Neural cell (in vitro differentiated cells): ENCODE results near the gene TDRD15. TPM values are rescaled to one million over a fixed set of nuclear protein-coding genes. Genes with fewer than 3 reads are reported as not detected.

Source experiments
- H2AFZ ChIP-seq: fragments of 200-600, 300-800 bp; sonication (generic), shearing (Covaris generic); 2 replicates; pipeline ENCODE4 v1.6.0; 2014; ENCODE audit warnings: low read depth, mild to moderate bottlenecking, antibody characterized with exemption, low read length, moderate library complexity
- H3F3A ChIP-seq: fragments of 200-600 bp; shearing (Covaris generic); 2 replicates; pipeline ENCODE4 v1.6.1; 2016; ENCODE audit warnings: mild to moderate bottlenecking, moderate library complexity, mixed read lengths, antibody characterized with exemption, low read length; ENCODE audit not compliant: insufficient read depth, poor library complexity, severe bottlenecking
- H3K27ac ChIP-seq: fragments of 200-600, 300-800 bp; sonication (generic), shearing (Covaris generic); 2 replicates; pipeline ENCODE4 v1.5.1; 2014; ENCODE audit warnings: mild to moderate bottlenecking, low read length, moderate library complexity
- H3K27me3 ChIP-seq: fragments of 300-800, 200-600 bp; sonication (generic), shearing (Covaris generic); 2 replicates; pipeline ENCODE4 v1.6.0; 2014; ENCODE audit warnings: mild to moderate bottlenecking, low read depth, low read length, moderate library complexity; ENCODE audit not compliant: insufficient read depth
- H3K36me3 ChIP-seq: fragments of 300-800, 200-600 bp; sonication (generic), shearing (Covaris generic); 2 replicates; pipeline ENCODE4 v1.5.1; 2014; ENCODE audit warnings: mild to moderate bottlenecking, antibody characterized with exemption, low read length, moderate library complexity; ENCODE audit not compliant: insufficient read depth
- H3K4me2 ChIP-seq: fragments of 300-800, 200-600 bp; sonication (generic), shearing (Covaris generic); 2 replicates; pipeline ENCODE4 v1.6.0; 2014; ENCODE audit warnings: mild to moderate bottlenecking, low read length
- H3K4me3 ChIP-seq: fragments of 300-800, 200-600 bp; sonication (generic), shearing (Covaris generic); 2 replicates; pipeline ENCODE4 v1.5.1; 2014; ENCODE audit warnings: mild to moderate bottlenecking, low read length, moderate library complexity
- H3K79me2 ChIP-seq: fragments of 200-600 bp; shearing (Covaris generic); replicated peaks from 2 replicates; pipeline ENCODE4 v1.6.0; 2014; ENCODE audit warnings: mild to moderate bottlenecking, low read length, moderate library complexity; ENCODE audit not compliant: insufficient read depth
- H3K9ac ChIP-seq: fragments of 300-800, 200-600 bp; sonication (generic), shearing (Covaris generic); 2 replicates; pipeline ENCODE4 v1.6.1; 2016; ENCODE audit warnings: mild to moderate bottlenecking, low read length, mixed read lengths
- H3K9me2 ChIP-seq: fragments of 200-600 bp; shearing (Covaris generic); 2 replicates; pipeline ENCODE4 v1.6.1; 2016; ENCODE audit warnings: mild to moderate bottlenecking, low read length, mixed read lengths; ENCODE audit not compliant: insufficient read depth
- H3K9me3 ChIP-seq: fragments of 200-600, 300-800 bp; sonication (generic), shearing (Covaris generic); 2 replicates; pipeline ENCODE4 v1.6.1; 2016; ENCODE audit warnings: mild to moderate bottlenecking, mixed run types, low read length, moderate library complexity, mixed read lengths
- H4K20me1 ChIP-seq: fragments of 200-600 bp; shearing (Covaris generic); 2 replicates; pipeline ENCODE4 v1.6.1; 2016; ENCODE audit warnings: mild to moderate bottlenecking, mixed run types; ENCODE audit not compliant: insufficient read depth
- EP300 ChIP-seq: fragments of 450-650 bp; conservative IDR thresholded peaks from 2 replicates; pipeline ENCODE4 v1.6.1; 2014; ENCODE audit warnings: antibody characterized with exemption, mild to moderate bottlenecking, moderate library complexity; ENCODE audit not compliant: poor library complexity, severe bottlenecking
- MXI1 ChIP-seq: fragments of 450-650 bp; conservative IDR thresholded peaks from 2 replicates; pipeline ENCODE4 v1.6.1; 2014; ENCODE audit warnings: antibody characterized with exemption, mild to moderate bottlenecking; ENCODE audit not compliant: poor library complexity, severe bottlenecking
- POLR2AphosphoS5 ChIP-seq: IDR thresholded peaks from 2 replicates; pipeline ENCODE4 v1.6.1; 2012
- RAD21 ChIP-seq: fragments of 450-650 bp; conservative IDR thresholded peaks from 2 replicates; pipeline ENCODE4 v1.6.1; 2014; ENCODE audit warnings: antibody characterized with exemption, mild to moderate bottlenecking, moderate library complexity
- SMC3 ChIP-seq: fragments of 450-650 bp; conservative IDR thresholded peaks from 2 replicates; pipeline ENCODE4 v1.6.1; 2014; ENCODE audit warnings: antibody characterized with exemption, mild to moderate bottlenecking, moderate library complexity; ENCODE audit not compliant: poor library complexity
- TAF1 ChIP-seq: IDR thresholded peaks from 2 replicates; pipeline ENCODE4 v1.6.1; 2012; ENCODE audit warnings: low read depth
- polyA plus RNA-seq: library from polyadenylated mRNA; depleted of rRNA; stranded (reverse); fragments of >200 nt; gene quantifications from 2 replicates; pipeline ENCODE4 v1.2.3, GENCODE V29; 2014
- TF ChIP-seq, protein P1 (sequence below): fragments of 450-650 bp; IDR thresholded peaks from 2 replicates; pipeline ENCODE4 v1.5.1; 2014; ENCODE audit warnings: antibody characterized with exemption, mild to moderate bottlenecking, moderate library complexity; ENCODE audit not compliant: poor library complexity, severe bottlenecking

TDRD15 gene
- polyA plus RNA-seq, 1 donor from 2014 or later: not detected

DNA sequence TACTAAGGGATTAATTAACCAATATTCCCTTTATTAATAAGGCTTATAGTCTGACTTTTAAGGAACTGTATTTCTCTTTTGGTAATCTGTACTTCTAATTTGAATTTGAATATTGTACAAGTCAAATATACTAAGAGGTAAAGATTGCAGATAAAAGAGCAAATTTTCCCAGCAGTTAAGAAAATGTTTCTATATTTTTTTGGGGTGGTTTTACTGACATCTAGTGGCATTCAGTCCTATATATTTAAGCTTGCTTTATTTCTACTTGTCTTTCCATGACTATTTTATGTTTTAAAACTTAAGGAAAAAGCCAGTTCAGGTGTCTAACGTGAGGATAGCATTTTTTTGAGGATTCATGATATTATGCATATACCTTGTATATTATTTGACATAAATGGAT, 41.6 kb downstream of the TDRD15 start:
- no peak overlapping the region for H3K4me3 ChIP-seq
- H3F3A ChIP-seq: no peaks in the 10 kb centered on the region
- H4K20me1 ChIP-seq: no peaks in the 10 kb centered on the region

DNA sequence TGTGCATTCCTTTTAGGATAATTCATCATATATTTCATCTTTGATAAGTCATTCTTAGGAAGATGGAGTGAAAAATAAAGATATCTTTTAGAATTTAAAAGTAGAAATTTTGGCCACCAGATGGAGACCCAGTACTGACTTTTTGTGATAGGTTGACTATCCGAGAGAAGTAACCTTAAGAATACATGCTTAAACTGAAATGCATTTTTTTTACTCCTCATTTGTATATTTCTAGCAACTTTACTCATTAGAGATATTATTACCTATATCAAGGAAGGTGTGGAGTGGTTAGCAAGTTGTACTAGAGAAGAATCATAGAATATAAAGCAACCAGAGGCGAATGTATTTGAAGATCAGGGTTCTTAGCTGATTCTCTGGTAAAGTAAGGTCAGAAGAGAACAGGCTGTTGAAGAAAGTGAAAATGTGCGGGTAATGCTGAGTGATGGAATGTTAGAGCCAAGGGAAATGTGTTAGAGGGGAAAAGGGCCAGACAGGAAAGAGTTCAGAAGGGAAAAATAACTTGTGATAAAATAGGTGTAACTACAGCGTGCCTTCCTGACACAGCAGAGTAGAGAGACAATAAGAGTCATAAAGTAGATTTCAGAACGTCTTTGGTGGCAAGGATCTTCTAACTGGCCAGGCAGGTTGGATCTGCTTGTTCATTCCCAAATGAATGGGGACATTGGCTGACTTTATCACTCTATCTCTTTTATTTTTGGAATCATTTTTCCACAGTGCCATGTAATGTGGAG, 52.3 kb downstream of the TDRD15 start:
- H3K27ac ChIP-seq: peak overlapping the region; percentile 62
- no peak overlapping the region for H2AFZ ChIP-seq
- H3K79me2 ChIP-seq: no peaks in the 10 kb centered on the region

More for the DNA sequence above, 41.6 kb downstream of the TDRD15 start:
- Histone ChIP-seq H3K79me2 (no peaks in the 10 kb centered on the region), H3K9me3 (no peaks in the 10 kb centered on the region), H3K27ac (no peak overlapping the region), H3K27me3 (no peaks in the 10 kb centered on the region), H3K4me2 (no peak overlapping the region), H3K9ac (no peak overlapping the region), H2AFZ (no peak overlapping the region), H3K36me3 (no peaks in the 10 kb centered on the region), H3K9me2 (no peaks in the 10 kb centered on the region)
- TF ChIP-seq RAD21: peak; percentile 69
- TF ChIP-seq POLR2AphosphoS5: no peak
- TF ChIP-seq, protein P1, sequence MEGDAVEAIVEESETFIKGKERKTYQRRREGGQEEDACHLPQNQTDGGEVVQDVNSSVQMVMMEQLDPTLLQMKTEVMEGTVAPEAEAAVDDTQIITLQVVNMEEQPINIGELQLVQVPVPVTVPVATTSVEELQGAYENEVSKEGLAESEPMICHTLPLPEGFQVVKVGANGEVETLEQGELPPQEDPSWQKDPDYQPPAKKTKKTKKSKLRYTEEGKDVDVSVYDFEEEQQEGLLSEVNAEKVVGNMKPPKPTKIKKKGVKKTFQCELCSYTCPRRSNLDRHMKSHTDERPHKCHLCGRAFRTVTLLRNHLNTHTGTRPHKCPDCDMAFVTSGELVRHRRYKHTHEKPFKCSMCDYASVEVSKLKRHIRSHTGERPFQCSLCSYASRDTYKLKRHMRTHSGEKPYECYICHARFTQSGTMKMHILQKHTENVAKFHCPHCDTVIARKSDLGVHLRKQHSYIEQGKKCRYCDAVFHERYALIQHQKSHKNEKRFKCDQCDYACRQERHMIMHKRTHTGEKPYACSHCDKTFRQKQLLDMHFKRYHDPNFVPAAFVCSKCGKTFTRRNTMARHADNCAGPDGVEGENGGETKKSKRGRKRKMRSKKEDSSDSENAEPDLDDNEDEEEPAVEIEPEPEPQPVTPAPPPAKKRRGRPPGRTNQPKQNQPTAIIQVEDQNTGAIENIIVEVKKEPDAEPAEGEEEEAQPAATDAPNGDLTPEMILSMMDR: peak; percentile 65
- TF ChIP-seq SMC3: peak; percentile 72

DNA sequence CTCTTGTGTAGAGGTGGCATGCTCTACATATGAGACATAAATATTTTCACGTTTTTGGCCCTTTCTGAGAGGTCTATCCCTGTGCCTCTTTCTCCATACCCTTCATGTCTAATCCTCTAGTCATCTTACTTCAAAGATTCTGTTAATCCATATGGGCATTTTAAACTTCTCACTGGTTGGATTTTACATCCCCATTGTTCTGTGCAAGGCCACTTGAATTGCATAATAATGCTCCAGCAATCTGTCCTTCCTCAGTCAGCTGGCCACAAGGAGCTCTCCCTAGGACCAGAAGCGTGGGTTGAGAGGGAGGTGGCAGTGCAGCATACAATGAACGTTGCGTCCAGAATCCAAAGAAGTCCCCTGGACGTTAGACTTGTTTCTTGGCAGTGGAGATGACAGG, 58.2 kb downstream of the TDRD15 start:
- no peaks in the 10 kb centered on the region for H3K36me3 ChIP-seq
- TF ChIP-seq SMC3 (no peak), TAF1 (no peak), MXI1 (no peak), RAD21 (no peak), POLR2AphosphoS5 (no peak)
- TF ChIP-seq, protein P1: no peak
- H3K9me2 ChIP-seq: no peaks in the 10 kb centered on the region
- no peaks in the 10 kb centered on the region for H3K79me2 ChIP-seq
- no peak overlapping the region for H3K4me2 ChIP-seq
- H3K9ac ChIP-seq: no peak overlapping the region
- H2AFZ ChIP-seq: no peak overlapping the region
- no peaks in the 10 kb centered on the region for H3K27me3 ChIP-seq
- H3K4me3 ChIP-seq: no peak overlapping the region
- H3K27ac ChIP-seq: no peak overlapping the region
- no peaks in the 10 kb centered on the region for H3F3A ChIP-seq
- no peaks in the 10 kb centered on the region for H4K20me1 ChIP-seq
- no peaks in the 10 kb centered on the region for H3K9me3 ChIP-seq

More for the DNA sequence above, 52.3 kb downstream of the TDRD15 start:
- Histone ChIP-seq H3K4me3 (no peak overlapping the region), H3K4me2 (no peak overlapping the region), H3K27me3 (no peaks in the 10 kb centered on the region), H3K9ac (no peak overlapping the region), H4K20me1 (no peaks in the 10 kb centered on the region), H3K9me2 (no peaks in the 10 kb centered on the region), H3F3A (no peaks in the 10 kb centered on the region), H3K36me3 (no peaks in the 10 kb centered on the region), H3K9me3 (no peaks in the 10 kb centered on the region)
- peak; percentile 90 for TF ChIP-seq SMC3
- TF ChIP-seq, protein P1: peak; percentile 79
- no peak for TF ChIP-seq EP300
- TF ChIP-seq RAD21: peak; percentile 90
